ENCODE measurements around the gene MBL2.

Gene MBL2

DNA sequence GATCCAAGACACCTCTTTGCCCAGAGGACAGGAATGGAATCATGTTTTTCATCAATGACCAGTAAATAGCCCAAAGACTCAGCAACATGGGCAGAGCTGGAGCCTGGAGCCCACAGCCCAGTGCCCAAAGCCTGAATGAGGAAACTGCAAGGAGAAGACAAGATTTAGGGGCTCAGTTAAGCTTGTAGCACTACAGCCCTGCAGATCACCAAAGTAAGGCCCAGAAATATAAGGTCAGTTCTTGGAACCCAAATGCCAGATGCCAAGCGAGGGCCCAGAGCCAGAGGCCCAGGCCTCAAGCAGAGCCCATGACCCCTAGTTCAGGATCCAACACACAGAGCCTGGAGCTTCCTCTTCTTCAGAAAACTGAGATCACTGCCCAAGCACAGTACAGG, 32.4 kb downstream of the MBL2 start:
- no peak for DNase-seq (ENCODE audit: low read depth in 2 of 2)

- no peak for DNase-seq (ENCODE audit: low read depth in 2 of 2)
Observed at GRCh38 chr10:52739380-52740154, 33.0 kb downstream of the MBL2 start.

- DNase-seq (ENCODE audit: low read depth in 2 of 2), result no peak
Observed at GRCh38 chr10:52738951-52739350, 33.6 kb downstream of the MBL2 start.

GRCh38 chr10:52729271-52730104, 43.1 kb downstream of the MBL2 start:
- DNase-seq (ENCODE audit: low read depth in 2 of 2), result no peak

- DNase-seq (ENCODE audit: low read depth in 2 of 2), result no peak
Observed at GRCh38 chr10:52720018-52720417, 52.6 kb downstream of the MBL2 start.
